GOT3 (cell line): Measurements from ENCODE around the gene PPP1R9B.

Experiments used
- DNase-seq: peaks from one replicate; lab custom pipeline; 2025; ENCODE audit warnings: mixed read lengths; lab: John Stamatoyannopoulos, UW

The PPP1R9B gene

DNA sequence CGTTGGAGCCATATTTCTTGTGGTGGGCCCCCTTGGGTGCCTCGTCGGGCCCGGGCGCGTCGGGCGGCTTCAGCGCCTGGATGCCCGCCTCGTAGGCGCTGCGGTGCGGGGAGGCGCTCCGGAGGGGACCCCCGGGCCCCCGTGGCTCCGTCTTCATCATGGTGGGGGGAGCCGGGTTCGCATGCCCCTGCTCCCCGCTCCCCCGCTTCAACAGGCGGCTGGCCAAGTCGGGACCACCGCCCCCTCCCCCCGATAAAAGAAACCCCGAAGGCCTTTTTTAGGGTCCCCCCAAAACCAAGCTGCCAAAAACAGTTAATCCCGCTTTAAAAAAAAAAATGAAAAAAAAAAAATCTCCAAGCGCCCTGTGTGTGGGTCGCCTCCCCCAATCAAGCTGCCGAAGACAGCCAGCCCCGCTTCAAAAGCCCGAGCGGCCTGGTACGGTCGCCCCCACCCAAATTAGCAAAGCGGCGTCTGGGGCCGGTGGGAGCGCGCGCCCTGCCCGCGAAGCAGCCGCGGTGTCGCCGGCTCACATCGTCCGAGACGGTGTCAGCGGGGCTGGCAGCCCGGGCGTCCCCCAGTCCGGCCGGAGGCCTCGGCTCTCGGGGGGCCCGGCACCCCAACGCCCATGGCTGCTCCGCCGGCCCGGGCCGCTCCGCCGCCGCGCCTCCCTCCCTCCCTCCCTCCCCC is at the start of gene PPP1R9B:
TSS of gene PPP1R9B (minus strand) at position 324 of the 687 bp plus-strand sequence. CDS start at position 160, 164 bp downstream.
- DNase-seq = no peak

GRCh38 chr17:50199803-50200456 is 49.5 kb upstream of the PPP1R9B start:
- peak; percentile 79 for DNase-seq

- DNase-seq = no peak
These were observed 48.8 kb upstream of the PPP1R9B start for GRCh38 chr17:50199211-50199802.

DNA sequence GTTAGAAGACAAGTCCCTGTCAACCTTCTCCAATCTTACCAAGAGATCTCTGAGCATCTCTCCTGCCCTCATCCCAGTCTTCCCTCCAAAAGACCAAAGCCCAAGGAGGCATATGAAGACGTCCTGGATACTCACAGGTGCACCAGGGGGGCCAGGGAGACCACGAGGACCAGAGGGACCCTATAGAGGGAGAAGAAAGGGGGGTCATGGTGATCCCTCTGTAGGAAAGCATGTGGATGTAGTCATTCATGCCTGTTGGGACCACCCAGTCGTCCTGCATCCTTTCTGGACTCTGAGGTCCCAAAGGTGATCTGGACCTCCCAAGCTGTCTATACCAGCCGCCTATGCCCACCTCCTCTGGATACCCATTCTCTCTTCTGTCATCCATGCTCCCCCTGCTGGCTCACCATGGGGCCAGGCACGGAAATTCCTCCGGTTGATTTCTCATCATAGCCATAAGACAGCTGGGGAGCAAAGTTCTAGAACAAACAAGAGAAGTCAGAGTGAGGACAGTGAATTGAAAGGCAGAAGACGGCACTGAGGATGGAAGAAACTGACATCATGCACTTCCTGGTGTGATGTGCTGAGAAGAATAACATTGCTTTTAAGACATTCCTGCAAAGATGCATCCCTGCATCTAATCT is 47.7 kb upstream of the PPP1R9B start:
- no peak for DNase-seq

DNA sequence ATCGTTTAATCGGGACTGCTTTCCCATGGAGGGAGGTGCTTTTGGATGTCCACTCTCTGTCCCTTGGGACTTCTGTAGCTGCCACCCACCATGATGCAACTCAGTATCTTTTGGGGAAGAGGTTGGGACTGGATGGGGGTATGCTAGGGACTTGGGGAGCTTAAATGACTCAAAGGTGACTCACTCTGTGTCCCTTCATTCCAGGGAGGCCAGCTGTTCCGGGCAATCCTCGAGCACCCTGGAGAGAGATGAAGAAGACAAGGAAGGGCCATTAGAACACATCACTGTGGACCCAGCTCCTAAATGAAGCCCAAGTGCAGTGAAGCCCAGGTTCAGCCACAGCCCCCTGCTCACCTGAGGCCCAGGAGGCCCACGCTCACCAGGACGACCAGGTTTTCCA is 46.3 kb upstream of the PPP1R9B start:
- DNase-seq = no peak

DNA sequence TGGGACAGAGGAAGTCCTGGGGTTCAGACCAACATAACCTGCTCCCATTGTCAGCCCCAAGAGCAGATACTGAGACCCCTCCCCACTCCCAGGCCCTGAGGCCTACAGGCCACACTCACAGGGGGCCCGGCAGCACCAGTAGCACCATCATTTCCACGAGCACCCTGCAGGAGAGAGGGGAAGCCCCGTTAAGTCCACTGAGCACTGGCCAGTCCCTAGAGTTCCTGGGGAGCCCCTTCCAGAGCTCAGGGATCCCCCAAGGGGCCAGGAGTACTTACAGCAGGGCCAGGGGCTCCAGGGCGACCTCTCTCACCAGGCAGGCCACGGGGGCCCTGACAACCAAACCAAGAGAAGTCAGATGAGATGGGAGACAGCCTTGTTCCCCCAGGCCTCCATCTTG is 45.6 kb upstream of the PPP1R9B start:
- no peak for DNase-seq

- DNase-seq = no peak
These were observed 44.7 kb upstream of the PPP1R9B start for GRCh38 chr17:50194934-50195865.

GRCh38 chr17:50194140-50194933 is 43.9 kb upstream of the PPP1R9B start:
- DNase-seq = no peak

GRCh38 chr17:50192618-50193291 is 42.3 kb upstream of the PPP1R9B start:
- no peak for DNase-seq

DNA sequence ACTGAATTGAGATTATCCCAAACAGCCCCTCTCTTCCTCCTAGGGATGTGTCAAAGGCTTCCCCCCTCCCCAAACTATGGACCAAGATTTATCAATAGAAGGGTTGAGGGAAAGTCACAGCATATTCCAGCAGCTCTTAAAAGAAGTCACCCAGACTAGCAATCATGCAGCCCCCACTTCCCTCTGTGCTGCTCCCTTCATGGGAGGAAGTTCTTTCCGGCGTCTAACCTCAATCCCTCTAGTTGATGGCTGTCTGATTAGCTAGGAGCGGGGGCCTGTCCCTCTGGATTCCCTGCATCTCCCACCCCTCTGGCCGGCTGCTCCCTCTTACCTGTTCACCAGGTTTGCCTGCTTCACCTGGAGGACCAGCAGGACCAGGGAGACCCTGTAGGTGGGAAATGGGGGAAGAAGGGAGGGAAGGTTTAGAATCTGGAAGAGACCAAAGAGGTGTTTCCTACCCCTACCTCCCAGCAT is 41.7 kb upstream of the PPP1R9B start:
- DNase-seq = no peak

GRCh38 chr17:50191359-50192143 is 41.1 kb upstream of the PPP1R9B start:
- no peak for DNase-seq

- no peak for DNase-seq
These were observed 40.3 kb upstream of the PPP1R9B start for GRCh38 chr17:50190603-50191358.

DNA sequence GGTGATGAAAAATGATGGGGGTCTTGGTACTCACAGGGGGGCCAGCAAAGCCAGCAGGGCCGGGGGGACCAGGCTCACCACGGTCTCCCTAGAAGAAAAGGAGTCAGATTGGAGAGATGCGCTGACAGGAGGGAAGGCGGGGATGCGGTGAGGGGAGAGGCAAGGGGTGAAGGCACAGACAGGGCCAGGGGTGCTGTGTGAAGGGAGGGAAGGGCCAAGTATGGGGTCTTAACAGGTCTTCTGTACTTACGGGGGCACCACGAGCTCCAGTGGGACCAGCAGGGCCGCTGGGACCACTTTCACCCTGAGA is 39.8 kb upstream of the PPP1R9B start:
- no peak for DNase-seq

GRCh38 chr17:50189550-50190292 is 39.2 kb upstream of the PPP1R9B start:
- DNase-seq = no peak

- DNase-seq = no peak
These were observed 38.6 kb upstream of the PPP1R9B start for GRCh38 chr17:50188921-50189549.

GRCh38 chr17:50188531-50188920 is 38.0 kb upstream of the PPP1R9B start:
- DNase-seq = no peak

DNA sequence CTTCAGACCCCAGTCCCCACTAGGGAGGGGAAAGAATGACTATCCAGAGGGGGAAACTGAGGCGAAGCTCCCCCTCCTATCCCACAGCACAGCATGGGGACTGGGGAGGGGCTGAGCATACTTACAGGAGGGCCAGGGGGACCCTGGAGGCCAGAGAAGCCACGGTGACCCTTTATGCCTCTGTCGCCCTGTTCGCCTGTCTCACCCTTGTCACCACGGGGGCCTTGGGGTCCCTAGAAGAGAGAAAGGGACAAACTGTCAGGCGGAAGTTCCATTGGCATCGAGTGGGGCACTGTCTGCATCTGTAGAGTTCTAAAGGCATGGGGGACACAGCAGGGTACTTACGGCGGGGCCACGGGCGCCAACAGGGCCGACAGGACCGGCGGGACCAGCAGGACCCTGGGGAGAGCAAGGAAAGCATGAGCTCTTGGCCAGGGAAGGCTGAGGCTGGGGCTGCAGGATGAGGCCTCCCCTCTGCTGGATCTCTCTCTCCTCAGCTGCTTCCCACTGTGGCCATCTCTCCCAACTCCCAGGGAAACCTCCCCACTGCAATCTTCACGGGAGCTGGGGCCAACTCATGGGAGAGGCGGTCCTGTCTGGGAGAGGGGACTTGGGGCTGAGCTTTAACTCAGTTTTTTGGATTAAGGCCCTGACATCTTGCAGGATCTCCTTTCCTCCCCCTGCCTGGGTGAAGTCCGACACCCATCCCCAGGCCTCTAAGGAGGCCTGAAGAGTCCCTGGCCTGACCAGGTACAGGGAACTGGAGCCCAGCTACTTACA is 37.5 kb upstream of the PPP1R9B start:
- no peak for DNase-seq
